Measurements from ENCODE around the gene SLC16A10.
"Not testable (repeated sequence)": the region's sequence is repeated elsewhere in the genome, so short reads cannot be mapped to it uniquely, and the experiment has no call there.

The SLC16A10 gene

DNA sequence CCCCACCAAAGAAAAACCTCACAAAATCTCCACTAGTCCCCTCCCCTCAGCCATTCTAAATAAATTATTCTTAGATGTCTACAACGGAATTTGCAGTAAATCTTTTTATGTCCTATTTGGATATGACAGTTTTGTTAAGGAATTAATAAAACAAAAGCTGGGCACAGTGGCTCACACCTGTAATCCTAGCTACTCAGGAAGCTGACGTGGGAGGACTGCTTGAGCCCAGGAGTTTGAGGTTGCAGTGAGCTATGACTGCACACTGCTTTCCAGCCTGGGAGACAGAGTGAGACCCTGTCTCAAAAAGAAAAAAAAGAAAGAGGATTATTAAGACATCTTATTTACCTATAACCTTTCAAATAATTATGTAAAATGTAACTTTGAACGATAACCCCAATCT lies 165.4 kb downstream of the SLC16A10 start:
- no peaks in the 10 kb centered on the region for H3K4me1 ChIP-seq (ENCODE audit: insufficient read depth, low read length, severe bottlenecking)
- H3K9ac ChIP-seq (ENCODE audit: low read length): no peak overlapping the region
- no peak overlapping the region for H2AFZ ChIP-seq (ENCODE audit: low read length)
- no peak overlapping the region for H3K27ac ChIP-seq (ENCODE audit: low read depth, low read length, poor library complexity, severe bottlenecking)
- H3K36me3 ChIP-seq (ENCODE audit: insufficient read depth, low read length): no peaks in the 10 kb centered on the region
- no peaks in the 10 kb centered on the region for H3K9me2 ChIP-seq (ENCODE audit: low read depth, low read length)
- no peaks in the 10 kb centered on the region; the same call in 1 of the 2 replicates for H3K27me3 ChIP-seq (ENCODE audit: insufficient read depth, low read length)
- H3K4me3 ChIP-seq (ENCODE audit: low read depth, low read length, poor library complexity, severe bottlenecking): no peak overlapping the region
- no peaks in the 10 kb centered on the region for H3K79me2 ChIP-seq (ENCODE audit: insufficient read depth, low read length)
- no peaks in the 10 kb centered on the region for H4K20me1 ChIP-seq (ENCODE audit: insufficient read depth, low read length)
- no peak overlapping the region for H3K4me2 ChIP-seq (ENCODE audit: low read length)
- H3F3A ChIP-seq (ENCODE audit: insufficient read depth, low read length): no peaks in the 10 kb centered on the region
- H3K9me3 ChIP-seq (ENCODE audit: low read length): no peaks in the 10 kb centered on the region
- TF ChIP-seq, protein P1, sequence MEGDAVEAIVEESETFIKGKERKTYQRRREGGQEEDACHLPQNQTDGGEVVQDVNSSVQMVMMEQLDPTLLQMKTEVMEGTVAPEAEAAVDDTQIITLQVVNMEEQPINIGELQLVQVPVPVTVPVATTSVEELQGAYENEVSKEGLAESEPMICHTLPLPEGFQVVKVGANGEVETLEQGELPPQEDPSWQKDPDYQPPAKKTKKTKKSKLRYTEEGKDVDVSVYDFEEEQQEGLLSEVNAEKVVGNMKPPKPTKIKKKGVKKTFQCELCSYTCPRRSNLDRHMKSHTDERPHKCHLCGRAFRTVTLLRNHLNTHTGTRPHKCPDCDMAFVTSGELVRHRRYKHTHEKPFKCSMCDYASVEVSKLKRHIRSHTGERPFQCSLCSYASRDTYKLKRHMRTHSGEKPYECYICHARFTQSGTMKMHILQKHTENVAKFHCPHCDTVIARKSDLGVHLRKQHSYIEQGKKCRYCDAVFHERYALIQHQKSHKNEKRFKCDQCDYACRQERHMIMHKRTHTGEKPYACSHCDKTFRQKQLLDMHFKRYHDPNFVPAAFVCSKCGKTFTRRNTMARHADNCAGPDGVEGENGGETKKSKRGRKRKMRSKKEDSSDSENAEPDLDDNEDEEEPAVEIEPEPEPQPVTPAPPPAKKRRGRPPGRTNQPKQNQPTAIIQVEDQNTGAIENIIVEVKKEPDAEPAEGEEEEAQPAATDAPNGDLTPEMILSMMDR (IDR thresholded peaks at IDR 0.05; ENCODE audit: low read length): no peak
- TF ChIP-seq EZH2 (IDR thresholded peaks at IDR 0.05; ENCODE audit: borderline replicate concordance, low read length): no peak

DNA sequence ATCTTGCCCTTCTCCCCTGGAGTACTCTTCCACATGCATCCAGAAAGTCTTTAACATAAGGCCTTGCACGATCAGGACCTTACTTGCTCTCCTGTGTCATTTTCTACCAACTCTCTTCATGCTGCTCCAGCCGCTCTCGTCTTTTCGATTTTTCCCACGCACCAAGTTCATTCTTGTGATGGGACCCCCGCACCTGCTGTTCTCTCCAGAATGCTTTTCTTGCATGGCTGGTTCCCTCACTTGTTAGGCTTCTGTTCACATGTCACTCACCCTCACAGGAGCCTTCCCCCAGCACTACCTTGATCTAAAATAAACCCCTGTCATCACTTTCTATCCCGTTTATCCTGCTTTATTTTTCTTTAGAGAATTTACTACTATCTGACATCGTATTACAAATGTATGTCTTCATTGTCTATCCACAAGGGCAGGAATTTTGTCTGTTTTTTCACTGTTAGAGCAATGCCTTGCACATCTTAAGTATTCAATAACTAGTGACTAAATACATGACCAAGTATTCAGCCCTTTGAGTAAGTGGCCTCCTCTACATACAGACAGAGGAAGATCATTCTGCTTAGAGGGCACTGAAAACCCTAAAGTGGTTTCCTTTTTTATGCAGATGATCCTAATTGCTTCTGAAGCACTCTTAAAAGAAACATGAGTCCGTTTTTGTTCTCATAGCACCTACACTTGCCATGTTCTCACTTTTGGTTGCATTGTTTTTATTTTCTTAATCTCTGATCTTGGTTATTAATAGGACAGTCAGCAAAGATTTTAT lies 166.9 kb downstream of the SLC16A10 start:
- Histone ChIP-seq H3K9me2 (ENCODE audit: low read depth, low read length) (no peaks in the 10 kb centered on the region), H4K20me1 (ENCODE audit: insufficient read depth, low read length) (no peaks in the 10 kb centered on the region), H3K27ac (ENCODE audit: low read depth, low read length, poor library complexity, severe bottlenecking) (no peak overlapping the region), H3K4me3 (ENCODE audit: low read depth, low read length, poor library complexity, severe bottlenecking) (no peak overlapping the region), H3K79me2 (ENCODE audit: insufficient read depth, low read length) (no peaks in the 10 kb centered on the region), H3K27me3 (ENCODE audit: insufficient read depth, low read length) (no peaks in the 10 kb centered on the region; the same call in 1 of the 2 replicates), H3K4me2 (ENCODE audit: low read length) (no peak overlapping the region), H2AFZ (ENCODE audit: low read length) (no peak overlapping the region), H3K9me3 (ENCODE audit: low read length) (no peaks in the 10 kb centered on the region), H3K36me3 (ENCODE audit: insufficient read depth, low read length) (no peaks in the 10 kb centered on the region), H3F3A (ENCODE audit: insufficient read depth, low read length) (no peaks in the 10 kb centered on the region), H3K4me1 (ENCODE audit: insufficient read depth, low read length, severe bottlenecking) (peaks cover 4% of the 10 kb centered on the region), H3K9ac (ENCODE audit: low read length) (no peak overlapping the region)
- TF ChIP-seq, protein P1 (IDR thresholded peaks at IDR 0.05; ENCODE audit: low read length): no peak
- no peak for TF ChIP-seq EZH2 (IDR thresholded peaks at IDR 0.05; ENCODE audit: borderline replicate concordance, low read length)

DNA sequence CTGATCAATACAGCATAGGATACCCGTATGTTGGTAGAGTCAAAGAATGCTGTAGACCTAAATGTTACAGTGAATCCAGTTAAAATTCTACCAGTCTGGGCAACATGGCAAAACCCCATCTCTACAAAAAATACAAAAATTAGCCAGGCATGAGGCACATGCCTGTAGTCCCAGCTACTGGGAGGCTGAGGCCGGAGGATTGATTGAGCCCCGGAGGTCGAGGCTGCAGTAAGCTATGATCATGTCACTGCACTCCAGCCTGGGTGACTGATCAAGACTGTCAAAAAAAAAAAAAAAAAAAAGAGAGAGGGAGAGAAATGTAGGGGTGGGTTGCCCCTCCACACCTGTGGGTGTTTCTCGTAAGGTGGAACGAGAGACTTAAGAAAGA lies 167.5 kb downstream of the SLC16A10 start:
- no peaks in the 10 kb centered on the region for H3F3A ChIP-seq (ENCODE audit: insufficient read depth, low read length)
- no peaks in the 10 kb centered on the region for H3K9me2 ChIP-seq (ENCODE audit: low read depth, low read length)
- H3K4me3 ChIP-seq (ENCODE audit: low read depth, low read length, poor library complexity, severe bottlenecking): no peak overlapping the region
- H3K36me3 ChIP-seq (ENCODE audit: insufficient read depth, low read length): no peaks in the 10 kb centered on the region
- H3K9me3 ChIP-seq (ENCODE audit: low read length): no peaks in the 10 kb centered on the region
- no peak overlapping the region for H3K9ac ChIP-seq (ENCODE audit: low read length)
- no peak overlapping the region for H2AFZ ChIP-seq (ENCODE audit: low read length)
- no peaks in the 10 kb centered on the region; the same call in 1 of the 2 replicates for H3K27me3 ChIP-seq (ENCODE audit: insufficient read depth, low read length)
- H3K4me2 ChIP-seq (ENCODE audit: low read length): no peak overlapping the region
- H3K4me1 ChIP-seq (ENCODE audit: insufficient read depth, low read length, severe bottlenecking): peaks cover 4% of the 10 kb centered on the region
- no peaks in the 10 kb centered on the region for H4K20me1 ChIP-seq (ENCODE audit: insufficient read depth, low read length)
- no peak overlapping the region for H3K27ac ChIP-seq (ENCODE audit: low read depth, low read length, poor library complexity, severe bottlenecking)
- TF ChIP-seq EZH2 (IDR thresholded peaks at IDR 0.05; ENCODE audit: borderline replicate concordance, low read length): no peak
- TF ChIP-seq, protein P1 (IDR thresholded peaks at IDR 0.05; ENCODE audit: low read length): no peak
- peaks cover 3% of the 10 kb centered on the region; the same call in 1 of the 2 replicates for H3K79me2 ChIP-seq (ENCODE audit: insufficient read depth, low read length)

DNA sequence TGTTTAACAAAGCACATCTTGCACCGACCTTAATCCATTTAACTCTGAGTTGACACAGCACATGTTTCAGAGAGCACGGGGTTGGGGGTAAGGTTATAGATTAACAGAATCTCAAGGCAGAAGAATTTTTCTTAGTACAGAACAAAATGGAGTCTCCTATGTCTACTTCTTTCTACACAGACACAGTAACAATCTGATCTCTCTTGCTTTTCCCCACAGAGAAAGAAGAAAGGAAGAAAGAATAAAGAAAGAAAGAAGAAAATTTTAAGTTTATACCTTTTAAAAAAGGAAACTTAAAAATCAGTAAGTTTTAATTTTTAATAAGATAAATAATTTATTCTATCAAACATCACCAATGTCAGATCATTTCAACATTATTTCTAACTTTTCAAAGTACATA lies 168.5 kb downstream of the SLC16A10 start:
- peaks cover 13% of the 10 kb centered on the region for H3K79me2 ChIP-seq (ENCODE audit: insufficient read depth, low read length)
- not testable (repeated sequence) for H3F3A ChIP-seq (ENCODE audit: insufficient read depth, low read length); H3K4me3 ChIP-seq (ENCODE audit: low read depth, low read length, poor library complexity, severe bottlenecking); H3K4me2 ChIP-seq (ENCODE audit: low read length); H2AFZ ChIP-seq (ENCODE audit: low read length); H3K27me3 ChIP-seq (ENCODE audit: insufficient read depth, low read length); H4K20me1 ChIP-seq (ENCODE audit: insufficient read depth, low read length); H3K36me3 ChIP-seq (ENCODE audit: insufficient read depth, low read length); H3K27ac ChIP-seq (ENCODE audit: low read depth, low read length, poor library complexity, severe bottlenecking); H3K9me3 ChIP-seq (ENCODE audit: low read length); H3K9me2 ChIP-seq (ENCODE audit: low read depth, low read length); H3K9ac ChIP-seq (ENCODE audit: low read length)
- peaks cover 14% of the 10 kb centered on the region for H3K4me1 ChIP-seq (ENCODE audit: insufficient read depth, low read length, severe bottlenecking)
